DND-41 (cell line): Measurements from ENCODE around the gene MYH11.

Experiments used
- CTCF ChIP-seq: IDR thresholded peaks from 2 replicates; pipeline ENCODE4 v1.5.1; 2012; ENCODE audit warnings: borderline replicate concordance, low read length, moderate library complexity, mild to moderate bottlenecking; ENCODE audit not compliant: poor library complexity, severe bottlenecking; ENCODE audit errors: extremely low read depth
- EZH2 ChIP-seq: IDR thresholded peaks from 3 replicates; pipeline ENCODE4 v1.6.1; 2012; ENCODE audit warnings: borderline replicate concordance, low read depth, mild to moderate bottlenecking, moderate library complexity, low read length, inconsistent platforms; ENCODE audit not compliant: severe bottlenecking

- TF ChIP-seq CTCF (no peak), EZH2 (no peak)
Observed at GRCh38 chr16:15833541-15833940, 23.3 kb downstream of the MYH11 start.
